ENCODE data around the gene C1QTNF4. TPM values are rescaled to one million over a fixed set of nuclear protein-coding genes. Genes with fewer than 3 reads are reported as not detected.

Gene C1QTNF4
- total and polyA plus RNA-seq, 9 of the 15 experiments (the other 6 are each of a cell fraction or from before 2014, with no cell fraction given), result not detected

DNA sequence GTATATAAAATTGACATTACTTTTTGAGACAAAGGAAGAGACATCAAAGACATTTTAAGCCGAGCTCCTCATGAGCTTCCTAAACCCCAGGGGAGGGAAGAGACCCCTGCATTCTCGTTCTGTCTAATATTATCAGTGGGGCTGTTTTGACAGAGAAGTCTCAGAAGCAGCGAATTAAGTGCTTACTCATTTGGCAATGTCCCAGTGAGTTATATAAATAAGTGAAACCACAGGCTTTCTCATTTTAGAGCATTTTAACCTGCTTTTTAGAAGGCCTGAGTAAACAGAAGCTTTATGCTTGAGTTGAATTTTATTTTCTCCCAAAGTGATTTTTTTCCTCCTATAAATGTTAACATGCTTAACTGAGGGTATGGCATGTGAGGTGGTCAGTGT is 23.2 kb upstream of the C1QTNF4 start:
- no peaks in the 10 kb centered on the region for H3K27me3 ChIP-seq (ENCODE audit: control insufficient read depth in 2 of 2, insufficient read depth in 2 of 2, low read length in 2 of 2)
- H3K27ac ChIP-seq (ENCODE audit: extremely low read depth, low read depth, low read length), result no peak overlapping the region
- DNase-seq (ENCODE audit: extremely low read depth in 1 of 4, low spot score in 3 of 4), result no peak
- intact Hi-C loops (cut with micrococcal nuclease), result loop anchor here (1.0 to 10.0 kb wide), 5 partner anchors 67 to 243 kb away; partner anchors contain the start of gene SPI1
- ATAC-seq, result no peak
- H3K9me3 ChIP-seq (replicated peaks; ENCODE audit: control insufficient read depth, insufficient read depth, low read depth, low read length), result no peaks in the 10 kb centered on the region
- no peaks in the 10 kb centered on the region for H3K9me1 ChIP-seq (ENCODE audit: control insufficient read depth, insufficient read depth, low read length)
- no peak overlapping the region for H2AFZ ChIP-seq (ENCODE audit: low read depth, low read length)
- no peaks in the 10 kb centered on the region for H3K79me2 ChIP-seq (ENCODE audit: control insufficient read depth, insufficient read depth, low read length)
- CTCF ChIA-PET (ENCODE audit: low intra/inter-chr PET ratio), result interaction anchor here (0.7 to 1.7 kb wide), 5 partner anchors 66 to 243 kb away, joined by 3 to 7 read pairs (median 3); no protein-coding TSS in a partner anchor
- 49% methylated on average over 3 of the region's 3 CpGs for WGBS (ENCODE audit: insufficient coverage, low coverage, missing lambda C conversion rate)
- H3K4me3 ChIP-seq, result no peak overlapping the region
- POLR2A ChIA-PET, result interaction anchor here (0.7 to 1.3 kb wide), 5 partner anchors 10 to 39 kb away, joined by 3 to 9 read pairs (median 3); partner anchors contain the start of genes FAM180B, KBTBD4 and NDUFS3
- in situ Hi-C loops (cut with MboI), result no loop called here
- H4K20me1 ChIP-seq (replicated peaks; ENCODE audit: control insufficient read depth, insufficient read depth, low read length), result no peaks in the 10 kb centered on the region
- no peak for FAIRE-seq
- BruUV-seq (replicated peaks), result no TSS peak
- H3K36me3 ChIP-seq (ENCODE audit: control insufficient read depth, insufficient read depth, low read length), result peaks cover 53% of the 10 kb centered on the region
- H3K4me2 ChIP-seq (ENCODE audit: insufficient read depth, low read length), result no peak overlapping the region
- H3K9ac ChIP-seq (ENCODE audit: insufficient read depth in 1 of 2, low read depth in 2 of 2, low read length in 2 of 2), result no peak overlapping the region
- H3K4me1 ChIP-seq (replicated peaks in 1 of 2; ENCODE audit: control insufficient read depth in 2 of 2, insufficient read depth in 2 of 2, low read length in 2 of 2), result no peaks in the 10 kb centered on the region
- TF ChIP-seq, protein P1, sequence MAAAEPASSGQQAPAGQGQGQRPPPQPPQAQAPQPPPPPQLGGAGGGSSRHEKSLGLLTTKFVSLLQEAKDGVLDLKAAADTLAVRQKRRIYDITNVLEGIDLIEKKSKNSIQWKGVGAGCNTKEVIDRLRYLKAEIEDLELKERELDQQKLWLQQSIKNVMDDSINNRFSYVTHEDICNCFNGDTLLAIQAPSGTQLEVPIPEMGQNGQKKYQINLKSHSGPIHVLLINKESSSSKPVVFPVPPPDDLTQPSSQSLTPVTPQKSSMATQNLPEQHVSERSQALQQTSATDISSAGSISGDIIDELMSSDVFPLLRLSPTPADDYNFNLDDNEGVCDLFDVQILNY (CRISPR knock-in tag; IDR thresholded peaks at IDR 0.05), result no peak
- TF ChIP-seq, protein P2, sequence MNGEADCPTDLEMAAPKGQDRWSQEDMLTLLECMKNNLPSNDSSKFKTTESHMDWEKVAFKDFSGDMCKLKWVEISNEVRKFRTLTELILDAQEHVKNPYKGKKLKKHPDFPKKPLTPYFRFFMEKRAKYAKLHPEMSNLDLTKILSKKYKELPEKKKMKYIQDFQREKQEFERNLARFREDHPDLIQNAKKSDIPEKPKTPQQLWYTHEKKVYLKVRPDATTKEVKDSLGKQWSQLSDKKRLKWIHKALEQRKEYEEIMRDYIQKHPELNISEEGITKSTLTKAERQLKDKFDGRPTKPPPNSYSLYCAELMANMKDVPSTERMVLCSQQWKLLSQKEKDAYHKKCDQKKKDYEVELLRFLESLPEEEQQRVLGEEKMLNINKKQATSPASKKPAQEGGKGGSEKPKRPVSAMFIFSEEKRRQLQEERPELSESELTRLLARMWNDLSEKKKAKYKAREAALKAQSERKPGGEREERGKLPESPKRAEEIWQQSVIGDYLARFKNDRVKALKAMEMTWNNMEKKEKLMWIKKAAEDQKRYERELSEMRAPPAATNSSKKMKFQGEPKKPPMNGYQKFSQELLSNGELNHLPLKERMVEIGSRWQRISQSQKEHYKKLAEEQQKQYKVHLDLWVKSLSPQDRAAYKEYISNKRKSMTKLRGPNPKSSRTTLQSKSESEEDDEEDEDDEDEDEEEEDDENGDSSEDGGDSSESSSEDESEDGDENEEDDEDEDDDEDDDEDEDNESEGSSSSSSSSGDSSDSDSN (IDR thresholded peaks at IDR 0.05; ENCODE audit: borderline replicate concordance in 1 of 2, low read depth in 2 of 2, low read length in 2 of 2), result no peak
- TF ChIP-seq KDM4B (IDR thresholded peaks at IDR 0.05; ENCODE audit: borderline replicate concordance in 2 of 2, low read depth in 1 of 2), result no peak
- TF ChIP-seq, protein P3, sequence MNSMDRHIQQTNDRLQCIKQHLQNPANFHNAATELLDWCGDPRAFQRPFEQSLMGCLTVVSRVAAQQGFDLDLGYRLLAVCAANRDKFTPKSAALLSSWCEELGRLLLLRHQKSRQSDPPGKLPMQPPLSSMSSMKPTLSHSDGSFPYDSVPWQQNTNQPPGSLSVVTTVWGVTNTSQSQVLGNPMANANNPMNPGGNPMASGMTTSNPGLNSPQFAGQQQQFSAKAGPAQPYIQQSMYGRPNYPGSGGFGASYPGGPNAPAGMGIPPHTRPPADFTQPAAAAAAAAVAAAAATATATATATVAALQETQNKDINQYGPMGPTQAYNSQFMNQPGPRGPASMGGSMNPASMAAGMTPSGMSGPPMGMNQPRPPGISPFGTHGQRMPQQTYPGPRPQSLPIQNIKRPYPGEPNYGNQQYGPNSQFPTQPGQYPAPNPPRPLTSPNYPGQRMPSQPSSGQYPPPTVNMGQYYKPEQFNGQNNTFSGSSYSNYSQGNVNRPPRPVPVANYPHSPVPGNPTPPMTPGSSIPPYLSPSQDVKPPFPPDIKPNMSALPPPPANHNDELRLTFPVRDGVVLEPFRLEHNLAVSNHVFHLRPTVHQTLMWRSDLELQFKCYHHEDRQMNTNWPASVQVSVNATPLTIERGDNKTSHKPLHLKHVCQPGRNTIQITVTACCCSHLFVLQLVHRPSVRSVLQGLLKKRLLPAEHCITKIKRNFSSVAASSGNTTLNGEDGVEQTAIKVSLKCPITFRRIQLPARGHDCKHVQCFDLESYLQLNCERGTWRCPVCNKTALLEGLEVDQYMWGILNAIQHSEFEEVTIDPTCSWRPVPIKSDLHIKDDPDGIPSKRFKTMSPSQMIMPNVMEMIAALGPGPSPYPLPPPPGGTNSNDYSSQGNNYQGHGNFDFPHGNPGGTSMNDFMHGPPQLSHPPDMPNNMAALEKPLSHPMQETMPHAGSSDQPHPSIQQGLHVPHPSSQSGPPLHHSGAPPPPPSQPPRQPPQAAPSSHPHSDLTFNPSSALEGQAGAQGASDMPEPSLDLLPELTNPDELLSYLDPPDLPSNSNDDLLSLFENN (IDR thresholded peaks at IDR 0.05; ENCODE audit: low read depth in 2 of 2, low read length in 2 of 2), result no peak
- TF ChIP-seq GABPB2 (CRISPR knock-in tag; conservative IDR thresholded peaks at IDR 0.05), result no peak
- no peak for TF ChIP-seq SREBF2 (CRISPR knock-in tag; IDR thresholded peaks at IDR 0.05)
- no peak for TF ChIP-seq MAFF (IDR thresholded peaks at IDR 0.05; ENCODE audit: low read length)
- TF ChIP-seq MAZ (CRISPR knock-in tag; conservative IDR thresholded peaks at IDR 0.05 in 1 of 2, IDR thresholded peaks at IDR 0.05 in 1 of 2), result no peak
- TF ChIP-seq JUND (IDR thresholded peaks at IDR 0.05; ENCODE audit: borderline replicate concordance, low read depth, low read length), result no peak
- TF ChIP-seq JUND (tag; IDR thresholded peaks at IDR 0.05; ENCODE audit: borderline replicate concordance, low read depth, low read length), result no peak
- TF ChIP-seq CHD4 (IDR thresholded peaks at IDR 0.05; ENCODE audit: insufficient read depth, insufficient replicate concordance, low read depth, low read length, poor library complexity, severe bottlenecking), result no peak

Measured in K562 (cell line).